Hepatocyte (in vitro differentiated cells): ENCODE data around the gene SPESP1. TPM values are rescaled to one million over a fixed set of nuclear protein-coding genes. Genes with fewer than 3 reads are reported as not detected.
"Not testable (repeated sequence)": the region's sequence is repeated elsewhere in the genome, so short reads cannot be mapped to it uniquely, and the experiment has no call there.

Source experiments
- DNase-seq: peaks from one replicate; pipeline ENCODE4 v3.0.0-alpha.2; 2016; ENCODE audit warnings: low spot score
- H2AFZ ChIP-seq: fragments of 200-600 bp; sonication (generic); 2 replicates; pipeline ENCODE4 v1.6.0; 2016; ENCODE audit warnings: antibody characterized with exemption, mild to moderate bottlenecking
- H3K27ac ChIP-seq: fragments of 200-600 bp; sonication (generic); 2 replicates; pipeline ENCODE4 v1.5.1; 2016; ENCODE audit warnings: mild to moderate bottlenecking
- H3K27me3 ChIP-seq: fragments of 200-600 bp; sonication (generic); 2 replicates; pipeline ENCODE4 v1.6.1; 2016
- H3K36me3 ChIP-seq: fragments of 200-600 bp; sonication (generic); replicated peaks from 2 replicates; pipeline ENCODE4 v1.5.1; 2016; ENCODE audit warnings: low read depth; ENCODE audit not compliant: insufficient read depth
- H3K4me1 ChIP-seq: fragments of 200-600 bp; sonication (generic); 2 replicates; pipeline ENCODE4 v1.5.1; 2016; ENCODE audit warnings: mild to moderate bottlenecking, moderate library complexity; ENCODE audit not compliant: insufficient read depth
- H3K4me2 ChIP-seq: fragments of 200-600 bp; sonication (generic); 2 replicates; pipeline ENCODE4 v1.6.0; 2016
- H3K4me3 ChIP-seq: fragments of 200-600 bp; sonication (generic); 2 replicates; pipeline ENCODE4 v1.5.1; 2016; ENCODE audit warnings: mild to moderate bottlenecking
- H3K79me2 ChIP-seq: fragments of 200-600 bp; sonication (generic); 2 replicates; pipeline ENCODE4 v1.6.0; 2017; ENCODE audit warnings: mild to moderate bottlenecking
- H3K9me2 ChIP-seq: fragments of 200-600 bp; sonication (generic); replicated peaks from 2 replicates; pipeline ENCODE4 v1.6.0; 2017; ENCODE audit warnings: mild to moderate bottlenecking; ENCODE audit not compliant: insufficient read depth
- H3K9me3 ChIP-seq: fragments of 200-600 bp; sonication (generic); 2 replicates; pipeline ENCODE4 v1.5.1; 2016; ENCODE audit warnings: low read depth, mild to moderate bottlenecking
- H4K20me1 ChIP-seq: fragments of 200-600 bp; sonication (generic); 2 replicates; pipeline ENCODE4 v1.6.0; 2016; ENCODE audit warnings: mild to moderate bottlenecking; ENCODE audit not compliant: insufficient read depth, poor library complexity, severe bottlenecking
- CTCF ChIP-seq: fragments of 200-600 bp; sonication (generic); IDR thresholded peaks from 2 replicates; pipeline ENCODE4 v1.5.1; 2016; ENCODE audit warnings: antibody characterized with exemption, mild to moderate bottlenecking; ENCODE audit not compliant: poor library complexity
- EZH2 ChIP-seq: fragments of 200-600 bp; sonication (generic); IDR thresholded peaks from 2 replicates; pipeline ENCODE4 v1.6.1; 2016; ENCODE audit warnings: antibody characterized with exemption, mild to moderate bottlenecking, borderline replicate concordance
- EZH2phosphoT487 ChIP-seq: fragments of 200-600 bp; sonication (generic); IDR thresholded peaks from one replicate; pipeline ENCODE4 v1.6.1; 2018; ENCODE audit warnings: antibody characterized with exemption, mild to moderate bottlenecking, low read depth, moderate library complexity; ENCODE audit not compliant: unreplicated experiment, severe bottlenecking
- WGBS: methylation state at CpG from one replicate; pipeline ENCODE4 v1.1.6; 2016; ENCODE audit warnings: low lambda C conversion rate; ENCODE audit errors: missing lambda C conversion rate; 5-methylcytosine and 5-hydroxymethylcytosine counted together
- polyA plus RNA-seq: library from polyadenylated mRNA; unstranded; fragments of >200 nt; fragmentation: Nextera tagmentation; extraction: Ambion mirVana; gene quantifications from 2 replicates; pipeline ENCODE4 v1.2.1, GENCODE V29; 2016
- total RNA-seq: library from RNA; depleted of rRNA; stranded (reverse); fragments of >200 nt; gene quantifications from 2 replicates; pipeline ENCODE4 v1.2.3, GENCODE V29; 2014

The SPESP1 gene
- total and polyA plus RNA-seq, 2 experiments from 2014 or later = not detected

GRCh38 chr15:68972201-68973065 is 42.1 kb downstream of the SPESP1 start:
- Histone ChIP-seq H3K27me3 (no peaks in the 10 kb centered on the region), H2AFZ (no peak overlapping the region)

GRCh38 chr15:68975651-68976160 is 45.4 kb downstream of the SPESP1 start:
- not testable (repeated sequence) for H3K4me3 ChIP-seq, H3K36me3 ChIP-seq, H4K20me1 ChIP-seq, H3K27ac ChIP-seq, H3K79me2 ChIP-seq, H3K9me3 ChIP-seq, H3K9me2 ChIP-seq, H3K4me2 ChIP-seq, H3K27me3 ChIP-seq, H2AFZ ChIP-seq, DNase-seq, H3K4me1 ChIP-seq
- 97% methylated on average over 20 of the region's 26 CpGs for WGBS

More at GRCh38 chr15:68972201-68973065, 42.1 kb downstream of the SPESP1 start:
- Histone ChIP-seq H3K9me3 (peaks cover 3% of the 10 kb centered on the region), H3K4me1 (no peaks in the 10 kb centered on the region), H3K27ac (no peak overlapping the region), H3K4me3 (no peak overlapping the region), H3K9me2 (no peaks in the 10 kb centered on the region), H3K4me2 (no peak overlapping the region), H3K79me2 (no peaks in the 10 kb centered on the region), H4K20me1 (no peaks in the 10 kb centered on the region), H3K36me3 (no peaks in the 10 kb centered on the region)
- no peak for DNase-seq
- WGBS = 67% methylated on average over 4 of the region's 4 CpGs
- no peak for TF ChIP-seq EZH2
- no peak for TF ChIP-seq CTCF
- no peak for TF ChIP-seq EZH2phosphoT487

- H3K27ac ChIP-seq, H3K36me3 ChIP-seq, H2AFZ ChIP-seq, H3K27me3 ChIP-seq, H3K9me2 ChIP-seq, H3K79me2 ChIP-seq, H3K4me1 ChIP-seq, DNase-seq, H3K4me3 ChIP-seq, H4K20me1 ChIP-seq, H3K4me2 ChIP-seq, H3K9me3 ChIP-seq: not testable (repeated sequence)
- 86% methylated on average over 10 of the region's 10 CpGs for WGBS
Observed at GRCh38 chr15:68977426-68977825, 47.1 kb downstream of the SPESP1 start.

- Histone ChIP-seq H3K4me1 (peaks cover 8% of the 10 kb centered on the region), H3K27ac (no peak overlapping the region), H3K79me2 (no peaks in the 10 kb centered on the region), H3K9me3 (no peaks in the 10 kb centered on the region), H3K4me2 (no peak overlapping the region), H3K9me2 (no peaks in the 10 kb centered on the region), H3K27me3 (no peaks in the 10 kb centered on the region), H2AFZ (no peak overlapping the region), H4K20me1 (no peaks in the 10 kb centered on the region), H3K36me3 (no peaks in the 10 kb centered on the region), H3K4me3 (no peak overlapping the region)
- 76% methylated on average over 3 of the region's 3 CpGs for WGBS
- TF ChIP-seq EZH2phosphoT487 = no peak
- no peak for TF ChIP-seq CTCF
- no peak for TF ChIP-seq EZH2
- DNase-seq = no peak
Observed at GRCh38 chr15:68979006-68979405, 48.7 kb downstream of the SPESP1 start.
